HEK293 (cell line): Measurements from ENCODE around the gene WAPL.

Experiments
- MEIS1 ChIP-seq: sonication (generic); formaldehyde crosslinking; IDR thresholded peaks from 2 replicates; pipeline ENCODE4 v1.8.1; 2022; ENCODE audit warnings: missing genetic modification reagents, mild to moderate bottlenecking, borderline replicate concordance
- ZBTB7A ChIP-seq: fragments of 450-650 bp; formaldehyde crosslinking; IDR thresholded peaks from 2 replicates; pipeline ENCODE4 v1.5.1; 2016; ENCODE audit warnings: low read depth, missing biosample characterization, missing genetic modification characterization
- TF ChIP-seq, protein P1 (sequence below): fragments of 450-650 bp; formaldehyde crosslinking; IDR thresholded peaks from 2 replicates; pipeline ENCODE4 v1.5.1; 2016; ENCODE audit warnings: missing biosample characterization, missing genetic modification characterization

DNA sequence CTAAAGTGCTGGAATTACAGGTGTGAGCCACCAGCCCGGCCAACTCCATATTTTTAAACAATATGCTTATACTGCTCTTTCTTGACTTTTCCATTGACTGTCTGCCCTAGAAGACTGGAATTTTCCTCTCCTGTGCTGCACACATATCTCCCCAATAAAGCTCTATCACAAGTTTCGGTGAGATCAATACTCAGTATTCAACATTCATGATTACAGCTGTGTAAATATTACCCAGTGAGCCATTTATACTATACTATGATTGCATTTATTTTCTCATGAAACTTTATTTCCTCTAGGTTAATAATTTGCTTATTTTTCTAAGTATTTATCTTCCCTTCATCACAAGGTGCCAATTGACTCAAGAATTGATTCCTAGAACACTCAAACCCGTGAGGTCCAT is 106.5 kb downstream of the WAPL start:
- TF ChIP-seq, protein P1, sequence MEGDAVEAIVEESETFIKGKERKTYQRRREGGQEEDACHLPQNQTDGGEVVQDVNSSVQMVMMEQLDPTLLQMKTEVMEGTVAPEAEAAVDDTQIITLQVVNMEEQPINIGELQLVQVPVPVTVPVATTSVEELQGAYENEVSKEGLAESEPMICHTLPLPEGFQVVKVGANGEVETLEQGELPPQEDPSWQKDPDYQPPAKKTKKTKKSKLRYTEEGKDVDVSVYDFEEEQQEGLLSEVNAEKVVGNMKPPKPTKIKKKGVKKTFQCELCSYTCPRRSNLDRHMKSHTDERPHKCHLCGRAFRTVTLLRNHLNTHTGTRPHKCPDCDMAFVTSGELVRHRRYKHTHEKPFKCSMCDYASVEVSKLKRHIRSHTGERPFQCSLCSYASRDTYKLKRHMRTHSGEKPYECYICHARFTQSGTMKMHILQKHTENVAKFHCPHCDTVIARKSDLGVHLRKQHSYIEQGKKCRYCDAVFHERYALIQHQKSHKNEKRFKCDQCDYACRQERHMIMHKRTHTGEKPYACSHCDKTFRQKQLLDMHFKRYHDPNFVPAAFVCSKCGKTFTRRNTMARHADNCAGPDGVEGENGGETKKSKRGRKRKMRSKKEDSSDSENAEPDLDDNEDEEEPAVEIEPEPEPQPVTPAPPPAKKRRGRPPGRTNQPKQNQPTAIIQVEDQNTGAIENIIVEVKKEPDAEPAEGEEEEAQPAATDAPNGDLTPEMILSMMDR (tag by site-specific recombination): no peak
- TF ChIP-seq ZBTB7A (tag by site-specific recombination) (no peak), MEIS1 (CRISPR knock-in tag) (no peak)
